IMR-90 (cell line): Measurements from ENCODE around the gene TMTC2. TPM values are rescaled to one million over a fixed set of nuclear protein-coding genes. Genes with fewer than 3 reads are reported as not detected.
"Not testable (repeated sequence)": the region's sequence is repeated elsewhere in the genome, so short reads cannot be mapped to it uniquely, and the experiment has no call there.

Experiments
- ATAC-seq: fragments of 200-7000 bp; cut with Tn5 transposase; 2 replicates; pipeline ENCODE4 v1.9.1; 2020; ENCODE audit warnings: low read depth, mild to moderate bottlenecking, moderate library complexity
- BruUV-seq: library from RNA; stranded (reverse); fragments of 400-500 nt; replicated peaks from 2 replicates; lab custom pipeline; 2021; lab: Mats Ljungman, UMichigan
- CTCF ChIA-PET: fragments of 300-600 bp; formaldehyde crosslinking; extraction: SDS; loops from one replicate; lab custom pipeline; 2021; ENCODE audit warnings: antibody characterized with exemption; lab: Yijun Ruan, JAX
- POLR2A ChIA-PET: fragments of 300-600 bp; sonication (Branson Sonifier 250); formaldehyde crosslinking; loops from one replicate; lab custom pipeline; 2022; ENCODE audit warnings: antibody characterized with exemption; ENCODE audit not compliant: unreplicated experiment; lab: Charles Lee
- DNase-seq: peaks from one replicate; pipeline ENCODE4 v3.0.0; 2013
- H2AFZ ChIP-seq: replicated peaks from 2 replicates; pipeline ENCODE3; 2013; ENCODE audit warnings: low read length, mild to moderate bottlenecking; ENCODE audit not compliant: poor library complexity
- H2AK5ac ChIP-seq: 2 replicates; pipeline ENCODE4 v1.6.1; 2013; ENCODE audit warnings: low read depth, low read length, inconsistent platforms
- H2AK9ac ChIP-seq: replicated peaks from 2 replicates; pipeline ENCODE3; 2013; ENCODE audit warnings: mild to moderate bottlenecking, low read depth, low read length, moderate library complexity; ENCODE audit not compliant: poor library complexity
- H2BK120ac ChIP-seq: 2 replicates; pipeline ENCODE4 v1.6.1; 2013; ENCODE audit warnings: low read depth, low read length, inconsistent platforms
- H2BK15ac ChIP-seq: 3 replicates; pipeline ENCODE4 v1.6.1; 2013; ENCODE audit warnings: low read depth, low read length, inconsistent platforms
- H2BK20ac ChIP-seq: 2 replicates; pipeline ENCODE4 v1.6.1; 2013; ENCODE audit warnings: low read depth, mild to moderate bottlenecking, inconsistent platforms, low read length, moderate library complexity
- H2BK5ac ChIP-seq: 2 replicates; pipeline ENCODE4 v1.6.1; 2013; ENCODE audit warnings: mild to moderate bottlenecking, low read depth, low read length, inconsistent platforms; ENCODE audit not compliant: poor library complexity, severe bottlenecking
- H3K14ac ChIP-seq: replicated peaks from 2 replicates; pipeline ENCODE4 v1.6.1; 2013; ENCODE audit warnings: low read depth, low read length, inconsistent platforms
- H3K18ac ChIP-seq: 2 replicates; pipeline ENCODE4 v1.6.1; 2013; ENCODE audit warnings: low read depth, low read length, control low read depth
- H3K23ac ChIP-seq: 2 replicates; pipeline ENCODE4 v1.6.1; 2013; ENCODE audit warnings: low read depth, low read length, inconsistent platforms
- H3K27ac ChIP-seq: 2 replicates; pipeline ENCODE4 v1.5.1; 2013; ENCODE audit warnings: mild to moderate bottlenecking, control low read depth, low read length; ENCODE audit not compliant: insufficient read depth
- H3K27me3 ChIP-seq: 2 replicates; pipeline ENCODE4 v1.6.1; 2013; ENCODE audit warnings: low read length; ENCODE audit not compliant: control insufficient read depth, insufficient read depth
- H3K36me3 ChIP-seq: 2 replicates; pipeline ENCODE4 v1.6.1; 2013; ENCODE audit warnings: low read length, mixed read lengths; ENCODE audit not compliant: control insufficient read depth, insufficient read depth
- H3K4ac ChIP-seq: 2 replicates; pipeline ENCODE4 v1.6.1; 2013; ENCODE audit warnings: low read depth, low read length, inconsistent platforms
- H3K4me1 ChIP-seq: 2 replicates; pipeline ENCODE4 v1.6.1; 2013; ENCODE audit warnings: low read length, mixed read lengths; ENCODE audit not compliant: control insufficient read depth, insufficient read depth
- H3K4me2 ChIP-seq: 2 replicates; pipeline ENCODE4 v1.6.1; 2013; ENCODE audit warnings: low read depth, mild to moderate bottlenecking, control low read depth, low read length, moderate library complexity
- H3K4me3 ChIP-seq: 2 replicates; pipeline ENCODE4 v1.5.1; 2013; ENCODE audit warnings: low read depth, mild to moderate bottlenecking, control low read depth, low read length, moderate library complexity; ENCODE audit not compliant: insufficient read depth
- H3K56ac ChIP-seq: 2 replicates; pipeline ENCODE4 v1.6.1; 2013; ENCODE audit warnings: low read length, inconsistent platforms; ENCODE audit not compliant: insufficient read depth; ENCODE audit errors: extremely low read depth
- H3K79me1 ChIP-seq, 2 experiments: 2 replicates each; pipeline ENCODE4 v1.6.1; 2013; ENCODE audit warnings: low read length in 2 of 2, inconsistent platforms in 1 of 2, low read depth in 1 of 2
- H3K9ac ChIP-seq: 2 replicates; pipeline ENCODE4 v1.6.1; 2013; ENCODE audit warnings: low read depth, low read length, control low read depth
- H3K9me1 ChIP-seq: 2 replicates; pipeline ENCODE4 v1.6.1; 2013; ENCODE audit warnings: low read length, inconsistent platforms; ENCODE audit not compliant: insufficient read depth
- H3K9me3 ChIP-seq: 2 replicates; pipeline ENCODE4 v1.6.1; 2013; ENCODE audit warnings: low read length; ENCODE audit not compliant: control insufficient read depth, insufficient read depth
- H4K20me1 ChIP-seq: 2 replicates; pipeline ENCODE4 v1.6.1; 2013; ENCODE audit warnings: low read length, inconsistent platforms; ENCODE audit not compliant: insufficient read depth
- H4K5ac ChIP-seq: 2 replicates; pipeline ENCODE4 v1.6.1; 2013; ENCODE audit warnings: mild to moderate bottlenecking, low read depth, low read length, control low read depth
- H4K8ac ChIP-seq, 2 experiments: 2 replicates each; pipeline ENCODE4 v1.6.1; 2013; ENCODE audit warnings: low read depth in 2 of 2, low read length in 2 of 2, control low read depth in 1 of 2, inconsistent platforms in 1 of 2
- H4K91ac ChIP-seq: 2 replicates; pipeline ENCODE4 v1.6.1; 2013; ENCODE audit warnings: low read depth, low read length, inconsistent platforms; ENCODE audit not compliant: insufficient read depth
- CEBPB ChIP-seq: IDR thresholded peaks from 2 replicates; pipeline ENCODE4 v1.6.1; 2012; ENCODE audit warnings: low read depth, low read length, improper control_type of control experiment
- CHD1 ChIP-seq: IDR thresholded peaks from 2 replicates; pipeline ENCODE4 v1.6.1; 2012; ENCODE audit warnings: low read depth, low read length, improper control_type of control experiment
- MXI1 ChIP-seq: IDR thresholded peaks from 2 replicates; pipeline ENCODE4 v1.6.1; 2012; ENCODE audit warnings: low read depth, mild to moderate bottlenecking, low read length, moderate library complexity, borderline replicate concordance
- WGBS, 2 experiments: methylation state at CpG; one replicate each; pipeline versions ENCODE4 v1.1.5 to v1.1.7; 2013; ENCODE audit warnings: missing lambda C conversion rate in 2 of 2; ENCODE audit not compliant: insufficient read length in 1 of 2; ENCODE audit errors: extremely low coverage in 2 of 2; 5-methylcytosine and 5-hydroxymethylcytosine counted together
- dilution Hi-C: fragments of 300-500 bp; cut with HindIII; formaldehyde crosslinking; loops from one replicate; pipeline ENCODE4 v1.14.3; 2018; ENCODE audit warnings: low sequenced_read_pairs; ENCODE audit not compliant: unreplicated experiment
- in situ Hi-C: fragments of 300-500 bp; cut with MboI; formaldehyde crosslinking; loops from 3 replicates; pipeline ENCODE4 v1.14.3; 2019; ENCODE audit warnings: low sequenced_read_pairs, inconsistent platforms, mixed read lengths
- intact Hi-C: fragments of 100-400 bp; cut with micrococcal nuclease; formaldehyde crosslinking; loops from 2 replicates; pipeline ENCODE4 v1.10.0; 2022
- polyA plus RNA-seq, 3 experiments: library from polyadenylated mRNA; depleted of rRNA; stranded (reverse); fragments of >200 nt; gene quantifications; 2 replicates each; pipeline ENCODE4 v1.2.3, GENCODE V29; 2012; ENCODE audit warnings: low replicate concordance in 1 of 3
- total RNA-seq: library from RNA; depleted of rRNA; stranded (reverse); fragments of >200 nt; gene quantifications from 2 replicates; pipeline ENCODE4 v1.2.3, GENCODE V29; 2012
- TF ChIP-seq, protein P1 (sequence below): conservative IDR thresholded peaks from 2 replicates; pipeline ENCODE4 v1.5.1; 2012; ENCODE audit warnings: mild to moderate bottlenecking, low read depth, low read length, improper control_type of control experiment

TMTC2 gene
- total and polyA plus RNA-seq, 2 of the 4 experiments (the other 2 are of a cell fraction) = 0.56 to 1.4 TPM

- no peak overlapping the region for H4K8ac ChIP-seq
- DNase-seq = no peak
- CTCF ChIA-PET = no interaction called here
Observed at GRCh38 chr12:82842480-82842879, 155.8 kb downstream of the TMTC2 start.

GRCh38 chr12:82845076-82845475 is 158.4 kb downstream of the TMTC2 start:
- H3K4me3 ChIP-seq, H4K91ac ChIP-seq, H3K27ac ChIP-seq, H4K5ac ChIP-seq, H3K4me2 ChIP-seq, H2BK120ac ChIP-seq, H3K9ac ChIP-seq, H3K36me3 ChIP-seq, H2AK5ac ChIP-seq, H4K8ac ChIP-seq, H3K79me1 ChIP-seq, H3K18ac ChIP-seq, H3K14ac ChIP-seq, DNase-seq, in situ Hi-C loops, H4K20me1 ChIP-seq, dilution Hi-C loops, H2BK20ac ChIP-seq, intact Hi-C loops, CTCF ChIA-PET, H3K27me3 ChIP-seq, H3K4ac ChIP-seq, H2AK9ac ChIP-seq, H2BK5ac ChIP-seq, H2BK15ac ChIP-seq, POLR2A ChIA-PET, ATAC-seq, BruUV-seq, H3K9me3 ChIP-seq, H3K56ac ChIP-seq, H3K23ac ChIP-seq, H2AFZ ChIP-seq, H3K9me1 ChIP-seq, H3K4me1 ChIP-seq: not testable (repeated sequence)
- no CpG with 5 or more reads among the region's 7 CpGs for WGBS, 2 experiments

More at GRCh38 chr12:82842480-82842879, 155.8 kb downstream of the TMTC2 start:
- H3K4ac ChIP-seq = no peak overlapping the region
- H3K27me3 ChIP-seq = no peaks in the 10 kb centered on the region
- dilution Hi-C loops (no loop called here), intact Hi-C loops (no loop called here), in situ Hi-C loops (no loop called here)
- H2BK20ac ChIP-seq = no peak overlapping the region
- no CpG with 5 or more reads among the region's 3 CpGs for WGBS, 2 experiments
- no peak overlapping the region for H3K4me3 ChIP-seq
- H3K18ac ChIP-seq = no peak overlapping the region
- no peaks in the 10 kb centered on the region for H3K36me3 ChIP-seq
- no peaks in the 10 kb centered on the region for H3K9me1 ChIP-seq
- no peak overlapping the region for H3K14ac ChIP-seq
- no peak overlapping the region for H2AK5ac ChIP-seq
- no peaks in the 10 kb centered on the region for H3K79me1 ChIP-seq
- H2BK5ac ChIP-seq = no peak overlapping the region
- no peak overlapping the region for H2BK15ac ChIP-seq
- H2AFZ ChIP-seq = no peak overlapping the region
- no peak overlapping the region for H3K56ac ChIP-seq
- no peak overlapping the region for H4K5ac ChIP-seq
- H3K27ac ChIP-seq = no peak overlapping the region
- TF ChIP-seq CEBPB (no peak), CHD1 (no peak), MXI1 (no peak)
- TF ChIP-seq, protein P1, sequence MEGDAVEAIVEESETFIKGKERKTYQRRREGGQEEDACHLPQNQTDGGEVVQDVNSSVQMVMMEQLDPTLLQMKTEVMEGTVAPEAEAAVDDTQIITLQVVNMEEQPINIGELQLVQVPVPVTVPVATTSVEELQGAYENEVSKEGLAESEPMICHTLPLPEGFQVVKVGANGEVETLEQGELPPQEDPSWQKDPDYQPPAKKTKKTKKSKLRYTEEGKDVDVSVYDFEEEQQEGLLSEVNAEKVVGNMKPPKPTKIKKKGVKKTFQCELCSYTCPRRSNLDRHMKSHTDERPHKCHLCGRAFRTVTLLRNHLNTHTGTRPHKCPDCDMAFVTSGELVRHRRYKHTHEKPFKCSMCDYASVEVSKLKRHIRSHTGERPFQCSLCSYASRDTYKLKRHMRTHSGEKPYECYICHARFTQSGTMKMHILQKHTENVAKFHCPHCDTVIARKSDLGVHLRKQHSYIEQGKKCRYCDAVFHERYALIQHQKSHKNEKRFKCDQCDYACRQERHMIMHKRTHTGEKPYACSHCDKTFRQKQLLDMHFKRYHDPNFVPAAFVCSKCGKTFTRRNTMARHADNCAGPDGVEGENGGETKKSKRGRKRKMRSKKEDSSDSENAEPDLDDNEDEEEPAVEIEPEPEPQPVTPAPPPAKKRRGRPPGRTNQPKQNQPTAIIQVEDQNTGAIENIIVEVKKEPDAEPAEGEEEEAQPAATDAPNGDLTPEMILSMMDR = no peak
- POLR2A ChIA-PET = no interaction called here
- no peak overlapping the region for H3K9ac ChIP-seq
- H4K91ac ChIP-seq = no peak overlapping the region
- H3K23ac ChIP-seq = no peak overlapping the region
- H3K4me2 ChIP-seq = no peak overlapping the region
- H3K4me1 ChIP-seq = no peaks in the 10 kb centered on the region
- H2BK120ac ChIP-seq = no peak overlapping the region
- no peaks in the 10 kb centered on the region for H3K9me3 ChIP-seq
- no peaks in the 10 kb centered on the region for H4K20me1 ChIP-seq
- ATAC-seq = no peak
- no TSS peak for BruUV-seq
- H2AK9ac ChIP-seq = no peak overlapping the region
